Thyroid gland (tissue), 4 donors: ENCODE data around the gene ANGPT4.

Source experiments
- CTCF ChIP-seq, 6 experiments: fragments of 200-600 bp in 3 of 6; fragments of 450-650 bp in 3 of 6; sonication (generic) in 3 of 6; IDR thresholded peaks; one replicate each; pipeline ENCODE4 v1.5.1; 2016 to 2019; ENCODE audit warnings: antibody characterized with exemption in 6 of 6, mild to moderate bottlenecking in 2 of 6, inconsistent platforms in 1 of 6, moderate library complexity in 1 of 6
- POLR2A ChIP-seq, 2 donors: fragments of 450-650 bp; IDR thresholded peaks; one replicate each; pipeline ENCODE4 v1.6.1; 2017; ENCODE audit warnings: antibody characterized with exemption in 2 of 2, mild to moderate bottlenecking in 2 of 2, moderate library complexity in 1 of 2

- TF ChIP-seq CTCF (IDR thresholded peaks at IDR 0.05), result no peak
- no peak for TF ChIP-seq POLR2A (IDR thresholded peaks at IDR 0.05)
Observed at GRCh38 chr20:889106-889505, 27.0 kb downstream of the ANGPT4 start.
